B cell (primary cell): Measurements from ENCODE around the gene PTPN11.

Experiments used
- EZH2 ChIP-seq: IDR thresholded peaks from 2 replicates; pipeline ENCODE4 v1.6.1; 2012; ENCODE audit warnings: borderline replicate concordance, low read depth, mild to moderate bottlenecking, moderate library complexity, low read length; ENCODE audit not compliant: insufficient read depth, poor library complexity, severe bottlenecking
- TF ChIP-seq, protein P1 (sequence below): fragments of 200-600 bp; IDR thresholded peaks from one replicate; pipeline ENCODE4 v1.8.0; 2022; ENCODE audit warnings: antibody characterized with exemption, mild to moderate bottlenecking

DNA sequence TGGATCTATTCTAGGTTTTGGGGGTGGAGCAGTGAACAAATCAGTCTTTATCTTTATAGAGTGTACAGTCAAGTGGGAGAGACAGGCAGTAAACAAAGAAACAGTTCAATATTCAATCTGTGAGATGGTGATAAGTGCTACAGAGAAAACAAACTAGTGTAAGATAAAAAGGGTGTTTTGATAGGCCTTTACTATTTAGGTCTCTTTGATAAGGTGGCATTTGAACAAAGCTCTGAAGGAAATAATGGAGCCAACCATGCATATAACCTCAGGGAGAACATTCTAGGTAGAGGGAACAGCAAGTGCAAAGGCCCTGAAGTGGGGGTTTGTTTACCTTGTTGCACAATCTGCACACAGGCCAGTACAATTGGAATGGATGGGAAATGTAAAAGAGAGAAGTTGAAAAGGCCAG, 47.3 kb downstream of the PTPN11 start:
- TF ChIP-seq, protein P1, sequence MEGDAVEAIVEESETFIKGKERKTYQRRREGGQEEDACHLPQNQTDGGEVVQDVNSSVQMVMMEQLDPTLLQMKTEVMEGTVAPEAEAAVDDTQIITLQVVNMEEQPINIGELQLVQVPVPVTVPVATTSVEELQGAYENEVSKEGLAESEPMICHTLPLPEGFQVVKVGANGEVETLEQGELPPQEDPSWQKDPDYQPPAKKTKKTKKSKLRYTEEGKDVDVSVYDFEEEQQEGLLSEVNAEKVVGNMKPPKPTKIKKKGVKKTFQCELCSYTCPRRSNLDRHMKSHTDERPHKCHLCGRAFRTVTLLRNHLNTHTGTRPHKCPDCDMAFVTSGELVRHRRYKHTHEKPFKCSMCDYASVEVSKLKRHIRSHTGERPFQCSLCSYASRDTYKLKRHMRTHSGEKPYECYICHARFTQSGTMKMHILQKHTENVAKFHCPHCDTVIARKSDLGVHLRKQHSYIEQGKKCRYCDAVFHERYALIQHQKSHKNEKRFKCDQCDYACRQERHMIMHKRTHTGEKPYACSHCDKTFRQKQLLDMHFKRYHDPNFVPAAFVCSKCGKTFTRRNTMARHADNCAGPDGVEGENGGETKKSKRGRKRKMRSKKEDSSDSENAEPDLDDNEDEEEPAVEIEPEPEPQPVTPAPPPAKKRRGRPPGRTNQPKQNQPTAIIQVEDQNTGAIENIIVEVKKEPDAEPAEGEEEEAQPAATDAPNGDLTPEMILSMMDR = no peak
- no peak for TF ChIP-seq EZH2
